Middle frontal gyrus (tissue), 1 donor: ENCODE measurements around the gene RPS19BP1.
"Not testable (repeated sequence)": the region's sequence is repeated elsewhere in the genome, so short reads cannot be mapped to it uniquely, and the experiment has no call there.

Experiments
- DNase-seq: peaks from one replicate; pipeline ENCODE4 v3.0.0-alpha.2; 2015; ENCODE audit warnings: low spot score; ENCODE audit errors: extremely low spot score

The RPS19BP1 gene

DNA sequence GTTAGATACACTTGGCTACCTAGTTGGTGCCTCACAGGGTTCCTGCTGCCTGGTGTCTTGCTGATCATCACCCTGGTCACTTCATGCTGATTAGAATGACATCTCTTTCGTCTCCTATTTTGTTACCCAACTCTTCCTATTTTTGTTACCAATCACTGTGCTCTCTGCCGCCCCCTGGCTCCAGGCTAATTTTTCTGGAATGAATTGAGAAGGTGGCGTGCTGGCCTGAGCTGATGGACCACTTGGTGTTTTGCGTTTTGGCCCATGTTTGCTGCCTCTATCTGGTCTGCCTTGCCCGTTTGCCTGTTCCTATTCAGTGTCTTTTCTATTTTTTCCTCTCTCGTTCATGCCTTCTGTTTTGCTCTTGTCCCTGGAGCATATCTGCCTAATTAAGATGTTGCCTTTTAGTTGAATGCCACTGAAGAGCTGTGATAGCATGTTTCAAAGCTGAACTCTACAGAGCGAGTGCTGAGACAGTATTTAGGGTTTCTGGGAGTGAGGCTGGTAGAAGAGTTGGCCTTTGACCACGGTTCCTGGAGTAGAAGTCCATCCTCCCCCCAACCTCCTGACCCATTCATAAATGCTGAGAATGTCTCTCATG, 18.1 kb downstream of the RPS19BP1 start:
- DNase-seq = no peak

- no peak for DNase-seq
Measured at GRCh38 chr22:39513791-39514190, 18.8 kb downstream of the RPS19BP1 start.

- no peak for DNase-seq
Measured at GRCh38 chr22:39512026-39512425, 20.5 kb downstream of the RPS19BP1 start.

DNA sequence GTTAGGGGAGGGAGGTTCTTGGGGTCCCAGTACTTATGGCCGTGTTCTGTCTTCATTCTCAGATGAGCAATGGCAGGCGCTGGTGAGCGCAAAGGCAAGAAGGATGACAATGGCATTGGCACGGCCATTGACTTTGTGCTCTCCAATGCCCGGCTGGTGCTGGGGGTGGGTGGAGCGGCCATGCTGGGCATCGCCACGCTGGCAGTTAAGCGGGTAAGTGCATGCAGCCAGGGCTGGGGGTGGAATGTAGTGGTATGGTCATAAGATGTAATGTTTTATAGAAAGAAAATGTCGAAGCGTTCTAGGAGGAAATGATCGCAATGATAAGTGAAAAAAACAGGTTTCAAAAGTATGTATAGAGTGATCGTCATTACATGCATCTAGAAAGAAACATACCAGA, 21.3 kb downstream of the RPS19BP1 start:
- no peak for DNase-seq

DNA sequence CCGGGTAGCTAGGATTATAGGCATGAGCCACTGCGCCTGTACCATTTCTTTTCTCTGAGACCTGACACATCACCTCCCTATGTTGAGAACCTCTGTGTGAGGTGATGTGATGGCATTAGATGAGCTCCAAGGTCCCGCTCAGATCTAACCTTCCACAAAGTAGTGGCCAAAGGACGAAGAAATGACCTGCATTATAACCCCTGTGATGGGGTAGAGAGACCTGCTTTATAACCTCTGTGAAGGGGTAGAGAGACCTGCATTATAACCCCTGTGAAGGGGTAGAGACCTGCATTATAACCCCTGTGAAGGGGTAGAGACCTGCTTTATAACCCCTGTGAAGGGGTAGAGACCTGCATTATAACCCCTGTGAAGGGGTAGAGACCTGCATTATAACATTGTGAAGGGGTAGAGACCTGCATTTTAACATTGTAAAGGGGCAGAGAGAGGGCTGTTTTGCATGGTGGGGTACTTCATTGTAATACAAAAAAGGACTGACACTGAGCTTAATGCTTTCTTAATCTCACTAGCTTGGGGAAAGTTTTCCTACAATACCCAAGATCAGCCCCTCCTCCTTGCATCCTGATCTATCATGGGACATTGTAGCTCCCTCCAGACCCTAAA, 21.9 kb downstream of the RPS19BP1 start:
- DNase-seq = no peak

- DNase-seq = no peak
Measured at GRCh38 chr22:39508393-39508792, 24.2 kb downstream of the RPS19BP1 start.

DNA sequence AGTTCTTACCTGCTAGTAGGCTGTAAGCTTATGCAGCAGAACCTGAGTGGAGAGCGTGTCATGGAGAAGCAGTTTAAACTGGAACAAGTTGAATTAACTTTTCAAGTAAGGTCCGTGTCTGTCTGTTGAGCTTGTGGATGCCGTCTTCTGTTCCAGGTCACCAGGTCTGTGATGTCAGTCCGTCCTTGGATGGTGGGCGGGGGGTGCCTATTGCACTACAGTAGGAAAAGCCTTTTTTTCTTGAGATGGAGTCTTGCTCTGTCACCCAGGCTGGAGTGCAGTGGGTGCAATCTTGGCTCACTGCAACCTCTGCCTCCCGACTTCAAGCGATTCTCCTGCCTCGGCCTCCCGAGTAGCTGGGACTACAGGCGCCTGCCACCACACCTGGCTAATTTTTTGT, 25.5 kb downstream of the RPS19BP1 start:
- not testable (repeated sequence) for DNase-seq

- no peak for DNase-seq
Measured at GRCh38 chr22:39504071-39504470, 28.5 kb downstream of the RPS19BP1 start.

DNA sequence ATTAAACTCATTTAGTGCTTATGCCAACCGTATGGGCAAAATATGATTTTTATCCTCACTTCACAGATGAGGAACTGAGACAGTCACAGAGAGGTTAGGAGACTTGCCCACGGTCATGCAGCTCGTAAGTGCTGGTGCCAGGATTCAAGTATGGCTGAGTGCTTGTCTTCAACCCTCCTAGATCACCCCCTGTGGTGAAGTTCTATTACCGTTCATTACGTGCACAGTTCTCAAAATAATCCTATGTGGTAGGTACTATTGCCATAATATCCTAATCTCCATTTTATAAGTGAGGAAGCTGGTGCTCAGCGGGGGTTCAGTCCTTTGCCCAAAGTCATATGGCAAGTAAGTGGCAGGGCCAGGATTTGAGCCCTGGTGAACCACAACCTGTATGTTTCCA, 28.9 kb downstream of the RPS19BP1 start:
- DNase-seq = no peak

DNA sequence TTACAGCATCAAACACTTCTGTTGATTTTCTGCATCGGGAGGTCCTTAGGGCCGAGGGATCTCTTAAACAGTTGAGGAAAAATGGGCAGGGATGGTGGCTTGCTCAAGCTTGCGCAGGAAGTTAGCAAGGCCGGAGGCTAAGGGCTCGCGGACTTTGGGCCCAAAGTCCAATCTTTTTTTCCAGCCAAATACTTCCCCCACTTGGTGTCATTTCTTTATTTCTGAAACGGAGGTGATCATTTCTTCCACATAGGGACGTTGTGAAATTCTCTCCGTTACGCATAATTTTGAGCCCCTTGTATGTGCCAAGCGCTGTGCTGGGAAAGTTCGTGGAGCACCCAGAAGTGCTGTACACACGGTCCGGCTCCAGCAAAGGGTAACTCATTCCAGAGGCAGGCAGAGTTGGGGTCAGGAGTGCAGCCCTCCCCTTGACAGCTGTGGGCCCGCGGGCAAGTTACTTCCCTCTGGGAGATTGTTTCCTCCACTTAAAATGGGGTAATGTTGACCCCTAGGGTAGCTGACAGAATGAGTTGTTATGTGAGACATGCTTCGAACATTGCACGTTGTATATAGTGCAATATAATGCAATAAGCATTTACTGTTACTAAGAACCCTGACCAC, 29.6 kb downstream of the RPS19BP1 start:
- DNase-seq = no peak

GRCh38 chr22:39502109-39502788, 30.3 kb downstream of the RPS19BP1 start, which contains the start of gene MIEF1:
MIEF1 (plus strand) TSS chr22:39502290; CDS start chr22:39511295, 9,005 bp downstream.
- peak; percentile 91 for DNase-seq

- no peak for DNase-seq
Measured at GRCh38 chr22:39501644-39502108, 30.9 kb downstream of the RPS19BP1 start.

GRCh38 chr22:39500101-39500500, 32.4 kb downstream of the RPS19BP1 start:
- no peak for DNase-seq

DNA sequence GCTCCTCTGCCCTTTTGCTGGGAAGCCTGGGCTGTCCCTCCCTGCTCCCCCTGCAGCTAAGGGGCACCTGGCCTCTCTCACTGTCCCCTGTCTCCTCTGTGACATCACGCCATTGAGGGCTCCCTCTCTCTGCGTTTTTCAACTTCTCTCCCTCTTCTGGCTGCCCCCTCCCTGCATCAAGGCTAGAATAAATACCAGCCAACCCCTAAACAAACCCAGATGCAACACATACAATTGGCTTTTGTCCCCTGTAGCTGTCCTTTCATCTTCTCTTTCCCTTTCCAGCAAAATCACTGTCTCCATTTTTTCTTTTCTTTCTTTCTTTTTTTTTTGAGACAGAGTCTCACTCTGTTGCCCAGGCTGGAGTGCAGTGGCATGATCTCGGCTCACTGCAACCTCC, 33.7 kb downstream of the RPS19BP1 start:
- no peak for DNase-seq

GRCh38 chr22:39498368-39498767, 34.2 kb downstream of the RPS19BP1 start:
- no peak for DNase-seq

DNA sequence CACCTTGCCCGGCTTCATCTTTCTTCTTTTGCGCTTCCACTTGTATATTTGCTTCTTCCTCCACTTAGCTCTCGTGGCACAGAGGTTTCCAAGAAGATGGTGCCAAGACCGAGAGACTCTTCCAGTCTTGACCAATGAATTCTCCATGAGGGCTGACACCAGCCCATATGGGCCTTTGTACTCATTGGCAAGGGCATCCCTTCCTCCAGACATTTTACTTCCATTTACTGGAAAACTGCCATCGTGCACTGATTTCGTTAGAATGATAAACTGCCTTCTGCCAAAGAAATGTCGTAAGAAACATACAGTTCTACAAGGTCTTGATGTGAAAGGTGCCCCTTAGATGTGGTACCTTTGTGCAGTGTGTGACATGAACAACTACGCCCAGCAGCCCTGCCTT, 35.1 kb downstream of the RPS19BP1 start:
- no peak for DNase-seq

DNA sequence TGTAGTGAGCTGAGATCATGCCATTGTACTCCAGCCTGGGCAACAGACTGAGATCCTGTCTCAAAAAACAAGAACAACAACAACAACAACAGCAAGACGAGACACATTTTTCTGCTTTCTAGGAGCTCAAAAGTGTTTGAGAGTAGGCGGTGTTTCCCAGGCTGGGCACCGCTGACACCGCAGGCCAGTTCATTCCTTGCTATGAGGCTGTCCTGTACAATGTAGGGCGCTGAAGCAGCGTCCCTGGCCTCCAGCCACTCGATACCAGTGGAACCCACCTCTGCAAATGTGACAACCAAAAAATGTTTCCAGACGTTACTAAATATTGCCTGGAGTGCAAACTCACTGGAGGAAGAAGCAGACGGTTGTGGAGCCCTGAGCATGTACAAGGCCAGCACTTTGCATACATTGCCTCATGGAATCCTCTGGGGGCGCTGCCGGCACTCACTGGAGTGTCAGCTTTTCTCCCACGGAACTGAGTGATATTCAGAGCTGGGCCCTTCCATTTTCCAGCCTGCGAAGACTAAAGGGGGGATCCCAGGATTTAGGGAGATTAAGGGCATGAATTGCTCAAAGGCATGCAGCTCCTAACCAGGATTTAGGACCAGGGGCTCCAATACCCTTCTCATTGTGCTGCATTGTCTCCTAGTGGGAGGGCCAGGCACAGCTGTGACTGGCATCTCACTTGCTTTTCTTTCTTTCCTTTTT, 36.3 kb downstream of the RPS19BP1 start:
- DNase-seq = peak; percentile 78

GRCh38 chr22:39494471-39495120, 38.0 kb downstream of the RPS19BP1 start:
- DNase-seq = no peak

DNA sequence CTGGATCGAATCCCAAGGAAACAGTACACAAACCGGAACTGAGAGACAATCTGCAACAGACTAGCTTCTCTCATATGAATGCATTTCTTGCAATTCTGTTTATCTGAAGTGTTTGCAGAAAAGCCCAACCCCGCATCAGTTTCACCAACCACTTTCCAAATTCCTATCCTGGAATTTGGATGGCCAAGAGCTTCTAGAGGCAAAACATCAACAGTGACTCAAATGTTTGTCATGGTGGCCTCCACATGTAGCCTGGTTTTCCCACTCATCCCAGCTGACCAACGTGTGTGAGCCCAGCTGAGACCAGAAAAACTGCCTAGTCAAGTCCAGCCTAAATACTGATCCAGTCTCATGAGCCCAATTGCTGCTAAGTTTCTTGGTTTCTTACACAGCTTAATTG, 38.8 kb downstream of the RPS19BP1 start:
- no peak for DNase-seq

DNA sequence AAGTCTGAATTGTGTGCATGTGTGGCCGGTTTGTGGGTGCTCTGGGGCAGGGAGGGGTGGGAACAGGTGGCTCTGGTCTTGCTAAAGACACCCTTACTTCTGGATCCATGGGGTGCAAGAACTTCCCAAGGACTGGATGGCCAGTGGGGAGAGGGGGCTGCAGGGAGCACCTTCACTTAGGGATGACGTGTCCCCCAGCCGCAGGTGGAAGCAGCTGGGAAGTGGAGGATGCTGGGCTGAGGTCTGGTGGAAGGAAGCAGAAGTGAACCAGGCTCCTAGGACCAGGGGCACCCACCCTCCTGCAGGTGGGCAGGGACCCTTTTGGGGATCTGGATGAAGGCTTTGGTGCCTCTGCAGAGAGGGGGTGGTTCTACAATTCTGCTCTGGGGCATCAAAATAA, 40.4 kb downstream of the RPS19BP1 start:
- DNase-seq = no peak

DNA sequence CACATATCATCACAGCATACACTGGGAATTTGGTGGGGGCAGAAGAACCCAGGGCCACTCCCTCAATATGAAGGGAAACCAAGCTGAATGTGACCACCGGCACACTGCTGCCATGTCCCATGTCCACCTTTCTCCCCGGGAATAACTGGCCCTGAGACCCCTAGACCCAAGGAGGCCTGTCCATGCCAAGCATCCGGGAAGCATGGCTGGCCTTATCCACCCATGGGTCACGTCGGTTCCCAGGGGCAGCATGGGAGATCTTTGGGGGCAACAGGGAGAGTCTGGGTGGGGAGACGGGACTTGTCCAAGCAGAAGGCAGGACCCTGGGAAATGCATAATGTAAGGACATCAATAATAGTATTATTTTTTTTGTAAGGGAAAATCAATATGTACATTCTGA, 40.9 kb downstream of the RPS19BP1 start:
- DNase-seq = no peak
